ENCODE results near the gene KIF22.
"Not testable (repeated sequence)": the region's sequence is repeated elsewhere in the genome, so short reads cannot be mapped to it uniquely, and the experiment has no call there.

Gene KIF22

DNA sequence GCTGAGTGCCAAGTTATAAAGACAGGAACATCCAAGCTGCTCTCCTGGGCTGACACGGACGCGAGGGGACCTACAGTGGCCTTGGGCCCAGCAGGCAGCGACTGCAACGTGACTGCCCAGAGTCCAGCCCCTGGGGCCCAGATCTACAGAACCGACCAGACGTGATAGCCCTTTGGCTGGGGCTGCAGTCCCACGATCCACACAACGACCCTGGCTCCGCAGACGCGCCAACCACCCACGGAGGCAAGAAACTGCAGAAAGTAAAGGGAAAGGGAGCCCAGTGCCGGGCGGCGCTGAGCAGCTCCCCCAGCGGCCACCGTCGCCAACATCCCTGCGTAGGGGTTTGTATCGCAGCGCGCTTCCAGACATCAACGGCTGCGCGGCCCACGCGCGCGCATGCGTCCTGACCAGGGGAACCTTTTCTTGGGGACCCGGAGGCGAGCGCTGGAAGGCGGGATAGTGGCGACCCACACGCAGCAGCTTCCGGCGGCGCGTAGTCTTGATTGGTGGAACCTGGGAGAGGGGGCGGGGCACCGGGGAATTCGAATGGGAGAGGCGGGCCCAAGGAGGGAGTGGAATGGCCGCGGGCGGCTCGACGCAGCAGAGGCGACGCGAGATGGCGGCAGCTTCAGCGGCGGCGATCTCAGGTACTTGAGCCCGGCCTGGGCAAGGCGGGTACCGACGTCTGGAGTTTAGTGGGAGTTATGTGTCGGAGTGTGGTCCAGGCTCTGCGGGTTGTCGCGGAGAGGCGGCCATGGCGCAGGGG is at the start of gene KIF22:
KIF22 (plus strand) TSS at position 569 of the 766 bp plus-strand sequence; CDS start at position 578, 9 bp downstream.
- DNase-seq: peak; percentile 96

DNA sequence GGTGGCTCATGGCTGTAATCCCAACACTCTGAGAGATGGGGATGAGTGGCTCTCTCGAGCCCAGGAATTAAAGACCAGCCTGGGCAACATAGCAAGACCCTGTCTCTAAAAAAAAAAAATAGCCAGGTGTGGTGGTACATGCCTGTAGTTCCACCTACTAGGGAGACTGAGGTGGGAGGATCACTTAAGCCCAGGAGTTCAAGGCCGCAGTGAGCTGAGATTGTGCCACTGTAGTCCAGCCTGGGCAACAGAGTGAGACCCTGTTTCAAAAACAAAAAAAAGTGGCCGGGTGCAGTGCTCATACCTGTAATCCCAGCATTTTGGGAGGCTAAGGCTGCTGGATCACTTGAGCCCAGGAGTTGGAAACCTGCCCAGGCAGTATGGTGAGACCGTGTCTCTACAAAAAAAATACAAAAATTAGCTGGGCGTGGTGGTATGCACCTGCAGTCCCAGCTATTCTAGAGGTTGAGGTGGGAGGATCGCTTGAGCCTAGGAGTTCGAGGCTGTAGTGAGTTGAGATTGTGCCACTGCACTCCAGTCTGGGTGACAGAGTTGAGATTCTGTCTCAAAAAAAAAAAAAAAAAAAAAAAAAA is 47.8 kb upstream of the KIF22 start:
- DNase-seq: no peak

DNA sequence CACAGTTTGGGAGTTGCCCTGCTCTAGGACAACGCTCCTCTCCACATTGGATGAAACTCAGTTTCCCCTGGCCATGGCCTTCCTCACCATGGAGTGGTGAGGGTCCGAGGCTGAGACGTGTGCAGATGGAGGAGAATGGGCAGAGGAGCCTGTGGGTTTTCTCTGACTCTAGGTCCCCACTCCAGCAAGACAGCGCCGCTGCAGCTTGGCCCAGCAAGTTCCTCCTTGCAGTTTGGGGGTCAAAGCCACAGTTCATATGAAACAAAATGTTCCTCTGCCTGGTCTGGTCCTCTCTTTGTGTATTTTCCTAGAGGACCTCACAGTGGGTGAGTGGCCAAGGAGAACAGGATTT is 47.1 kb upstream of the KIF22 start:
- DNase-seq: no peak

DNA sequence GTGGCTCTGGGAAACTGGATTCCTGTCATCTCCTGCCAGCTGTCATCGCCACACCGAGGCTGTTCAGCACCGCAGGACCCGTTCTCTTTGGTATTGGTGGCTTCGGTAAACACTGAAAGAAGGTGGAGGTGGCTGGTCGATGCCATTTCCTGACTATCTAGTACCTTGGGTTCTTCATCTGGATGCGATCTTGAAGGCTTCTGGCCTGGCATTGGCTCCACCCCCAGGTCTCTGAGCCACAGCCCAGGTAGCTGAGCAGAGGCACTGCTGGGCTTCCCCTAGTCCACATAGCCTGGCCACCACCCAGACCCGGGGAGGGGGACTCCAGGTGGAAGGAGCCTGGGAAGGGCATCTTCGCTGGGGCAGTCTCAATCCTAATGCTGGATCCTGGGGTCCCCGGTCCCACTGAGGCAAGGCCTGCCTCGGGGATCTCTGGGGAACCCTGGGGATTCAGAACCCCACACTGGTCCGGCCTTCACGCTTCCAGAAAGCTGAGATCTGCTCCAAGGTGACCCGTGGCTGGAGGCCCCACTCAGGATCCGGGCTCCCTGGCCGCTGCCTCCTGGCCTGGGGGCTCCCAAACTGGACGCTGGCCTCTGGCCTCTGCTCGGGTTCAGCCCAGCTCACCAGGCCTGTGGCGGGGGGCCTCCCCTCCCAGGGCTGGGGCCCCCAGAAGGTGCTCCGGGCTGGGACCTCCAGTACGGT is 46.6 kb upstream of the KIF22 start:
- no peak for DNase-seq

DNA sequence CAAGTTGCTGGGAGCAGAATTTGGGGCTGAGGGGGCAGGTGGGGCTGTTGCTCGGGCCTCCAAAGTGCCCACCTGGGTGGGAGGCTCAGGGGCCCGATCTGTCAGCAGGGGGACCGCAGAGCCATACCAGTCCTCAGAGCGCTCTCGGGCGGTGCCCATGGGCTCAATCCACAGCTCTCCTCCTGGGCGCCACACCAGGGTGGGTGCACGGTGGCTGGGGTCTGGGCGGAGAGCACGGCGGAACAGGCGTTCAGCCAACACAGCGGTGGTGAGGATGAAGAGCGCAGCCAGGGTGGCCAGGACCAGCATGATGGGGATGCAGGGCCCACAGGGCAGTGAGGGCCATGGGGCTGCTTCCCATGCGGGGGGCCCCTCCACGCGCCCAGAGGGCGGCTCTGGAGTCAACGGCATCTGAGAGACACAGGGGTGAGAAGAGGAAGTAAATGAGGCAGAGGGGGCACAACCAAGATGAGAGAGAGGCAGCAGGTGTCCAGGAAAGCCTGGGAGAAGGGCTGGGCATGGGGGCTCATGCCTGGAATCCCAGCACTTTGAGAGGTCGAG is 45.9 kb upstream of the KIF22 start:
- no peak for DNase-seq

DNA sequence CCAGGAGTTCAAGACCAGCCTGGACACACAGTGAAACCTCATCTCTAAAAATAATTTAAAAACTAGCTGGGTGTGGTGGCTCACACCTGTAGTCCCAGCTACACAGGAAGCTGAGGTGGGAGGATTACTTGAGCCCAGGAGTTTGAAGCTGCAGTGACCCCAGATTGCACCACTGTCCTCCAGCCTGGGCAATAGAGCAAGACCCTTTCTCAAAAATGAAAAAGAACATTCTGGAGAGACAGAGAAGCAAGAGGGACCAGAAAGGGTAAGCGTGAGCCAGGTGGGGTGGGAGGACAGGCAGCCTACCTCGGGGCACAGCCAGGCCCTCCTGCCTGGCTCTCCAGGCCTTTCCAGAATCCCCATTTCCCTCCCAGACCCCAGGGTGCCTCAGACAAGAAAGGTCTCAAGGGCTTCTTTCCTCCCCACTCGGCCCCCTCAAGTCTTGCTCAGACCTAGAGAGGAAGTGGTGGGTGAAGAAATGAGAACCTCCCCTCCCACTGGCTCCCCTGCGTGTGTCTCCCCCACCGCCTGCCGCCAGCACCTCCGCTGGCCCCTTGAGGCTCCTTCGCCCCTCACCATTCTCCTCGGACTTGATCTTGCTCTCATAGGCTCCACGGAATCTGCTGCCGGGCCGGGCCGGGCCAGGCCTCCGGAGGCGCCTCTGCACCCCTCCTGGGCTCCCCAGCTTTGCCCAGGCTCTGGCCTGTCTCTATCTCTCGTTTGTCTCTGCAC is 45.3 kb upstream of the KIF22 start:
- DNase-seq: no peak

DNA sequence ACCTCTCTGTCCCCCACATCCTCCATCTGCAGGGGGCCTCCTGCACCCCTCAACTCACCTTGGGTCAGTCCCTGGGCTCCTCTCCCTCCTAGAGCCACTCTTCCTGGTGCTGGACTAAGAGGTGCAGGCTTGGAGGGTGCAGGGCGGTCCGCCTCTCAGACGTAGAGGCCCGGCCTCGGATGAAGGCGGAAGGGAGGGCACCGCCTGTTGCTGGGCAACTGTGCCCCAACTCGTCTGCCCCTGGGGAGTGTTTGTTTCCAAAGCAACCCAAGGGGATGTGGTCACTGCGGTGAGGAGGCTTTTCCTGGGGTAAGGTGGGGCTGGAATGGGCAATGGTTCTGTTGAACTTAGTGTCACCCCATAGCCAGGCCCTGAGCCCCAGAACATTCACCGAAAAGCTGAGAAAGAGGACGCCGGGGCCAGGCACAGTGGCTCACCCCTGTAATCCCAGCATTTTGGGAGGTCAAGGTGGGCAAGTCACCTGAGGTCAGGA is 44.7 kb upstream of the KIF22 start, which contains the start of gene C16orf54:
C16orf54 (minus strand) TSS at position 138 of the 493 bp plus-strand sequence. CDS start 1,039 bp downstream, outside the sequence.
- no peak for DNase-seq

DNA sequence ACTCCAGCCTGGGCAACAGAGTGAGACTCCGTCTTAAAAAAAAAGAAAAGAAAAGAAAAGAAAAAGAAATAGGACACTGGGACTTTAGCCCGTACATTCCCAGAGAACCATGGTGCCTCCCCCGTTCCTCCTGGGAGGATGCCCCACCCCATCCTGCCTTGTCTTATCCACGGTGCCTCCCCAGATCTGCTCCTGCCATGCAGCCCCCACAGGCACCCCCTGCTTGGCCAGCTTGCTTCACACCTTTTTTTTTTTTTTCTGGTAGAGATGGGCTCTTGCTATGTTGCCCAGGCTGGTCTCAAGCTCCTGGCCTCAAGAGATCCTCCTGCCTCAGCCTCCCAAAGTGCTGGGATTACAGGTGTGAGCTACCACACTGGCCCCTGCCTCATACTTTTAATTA is 44.0 kb upstream of the KIF22 start:
- not testable (repeated sequence) for DNase-seq

DNA sequence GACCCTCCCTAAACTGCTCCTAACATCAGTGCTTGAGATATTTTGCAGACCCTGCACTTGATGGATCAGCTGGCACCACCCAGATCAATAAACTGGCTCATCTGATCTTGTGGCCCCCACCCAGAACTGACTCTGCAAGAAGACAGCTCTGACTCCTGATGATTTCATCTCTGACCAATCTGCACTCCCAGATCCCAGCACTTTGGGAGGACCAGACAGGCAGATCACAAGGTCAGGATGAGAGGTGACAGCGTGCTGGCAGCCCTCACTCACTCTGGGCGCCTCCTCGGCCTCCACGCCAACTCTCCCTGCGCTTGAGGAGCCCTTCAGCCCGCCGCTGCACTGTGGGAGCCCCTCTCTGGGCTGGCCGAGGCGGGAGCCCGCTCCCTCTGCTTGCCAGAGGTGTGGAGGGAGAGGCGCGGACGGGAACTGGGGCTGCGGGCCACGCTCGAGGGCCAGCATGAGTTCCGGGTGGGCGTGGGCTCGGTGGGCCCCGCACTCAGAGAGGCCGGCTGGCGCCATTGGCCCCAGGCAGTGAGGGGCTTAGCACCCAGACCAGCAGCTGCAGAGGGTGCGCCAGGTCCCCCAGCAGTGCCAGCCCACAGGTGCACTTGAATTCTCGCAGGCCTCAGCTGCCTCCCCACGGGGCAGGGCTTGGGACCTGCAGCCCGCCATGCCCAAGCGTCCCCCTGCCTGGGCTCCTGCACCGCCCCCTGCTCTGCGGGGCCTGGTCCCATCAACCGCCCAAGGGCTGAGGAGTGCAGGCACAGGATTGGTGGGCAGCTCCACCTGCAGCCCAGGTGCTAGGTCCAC is 42.4 kb upstream of the KIF22 start:
- no peak for DNase-seq

DNA sequence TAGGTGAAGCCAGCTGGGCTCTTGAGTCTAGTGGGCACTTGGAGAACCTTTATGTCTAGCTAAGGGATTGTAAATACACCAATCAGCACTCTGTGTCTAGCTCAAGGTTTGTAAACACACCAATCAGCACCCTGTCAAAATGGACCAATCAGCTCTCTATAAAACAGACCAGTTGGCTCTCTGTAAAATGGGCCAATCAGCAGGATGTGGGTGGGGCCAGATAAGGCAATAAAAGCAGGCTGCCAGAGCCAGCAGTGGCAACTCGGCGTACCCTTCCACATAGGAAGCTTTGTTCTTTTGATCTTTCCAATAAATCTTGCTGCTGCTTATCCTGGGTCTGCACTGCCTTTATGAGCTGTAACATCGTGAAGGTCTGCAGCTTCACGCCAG is 41.8 kb upstream of the KIF22 start:
- DNase-seq: not testable (repeated sequence)

DNA sequence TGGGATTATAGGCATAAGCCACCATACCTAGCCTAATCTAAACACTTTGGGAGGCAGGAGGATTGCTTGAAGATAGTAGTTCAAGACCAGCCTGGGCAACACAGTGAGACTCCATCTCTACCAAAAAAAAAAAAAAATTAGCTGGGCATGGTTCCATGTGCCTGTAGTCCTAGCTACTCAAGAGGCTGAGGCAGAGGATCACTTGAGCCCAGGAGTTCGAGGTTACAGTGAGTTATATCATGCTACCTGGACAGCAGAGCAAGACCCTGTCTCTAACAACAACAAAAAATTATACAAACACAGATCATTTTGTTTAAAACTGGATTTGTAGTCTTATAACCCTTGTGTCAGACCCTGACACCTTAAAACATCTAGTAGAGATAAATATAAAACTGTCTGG is 37.0 kb upstream of the KIF22 start:
- DNase-seq: no peak

DNA sequence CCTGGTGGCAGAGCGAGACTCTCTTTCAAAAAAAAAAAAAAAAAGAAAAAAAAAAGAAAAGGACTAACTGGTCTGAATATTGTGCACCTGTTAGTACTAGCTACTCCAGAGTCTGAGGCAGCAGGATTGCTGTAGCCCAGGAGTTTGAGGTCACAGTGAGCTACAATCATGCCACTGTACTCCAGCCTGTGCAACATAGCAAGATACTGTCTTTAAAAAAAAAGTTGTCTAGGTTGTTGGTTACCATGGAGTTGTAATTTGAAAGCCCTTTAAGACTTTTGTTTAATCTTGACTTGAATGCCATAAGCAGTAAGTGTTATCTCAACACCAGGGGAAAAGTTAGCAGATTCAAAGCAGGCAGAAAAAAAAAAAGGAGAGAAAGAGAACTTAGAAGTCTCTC is 33.9 kb upstream of the KIF22 start:
- no peak for DNase-seq

DNA sequence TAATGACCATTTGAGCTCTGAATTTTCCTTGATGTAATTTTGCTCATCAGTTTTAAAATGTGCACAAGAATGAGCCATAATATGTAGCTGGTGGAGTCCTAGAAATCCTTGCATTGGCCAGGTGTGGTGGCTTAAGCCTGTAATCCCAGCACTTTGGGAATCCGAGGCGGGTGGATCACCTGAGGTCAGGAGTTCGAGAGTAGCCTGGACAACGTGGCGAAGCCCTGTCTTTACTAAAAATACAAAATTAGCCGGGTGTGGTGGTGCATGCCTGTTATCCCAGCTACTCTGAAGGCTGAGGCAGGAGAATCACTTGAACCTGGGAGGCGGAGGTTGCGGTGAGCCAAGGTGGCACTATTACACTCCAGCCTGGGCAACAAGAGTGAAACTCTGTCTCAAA is 33.5 kb upstream of the KIF22 start:
- not testable (repeated sequence) for DNase-seq

DNA sequence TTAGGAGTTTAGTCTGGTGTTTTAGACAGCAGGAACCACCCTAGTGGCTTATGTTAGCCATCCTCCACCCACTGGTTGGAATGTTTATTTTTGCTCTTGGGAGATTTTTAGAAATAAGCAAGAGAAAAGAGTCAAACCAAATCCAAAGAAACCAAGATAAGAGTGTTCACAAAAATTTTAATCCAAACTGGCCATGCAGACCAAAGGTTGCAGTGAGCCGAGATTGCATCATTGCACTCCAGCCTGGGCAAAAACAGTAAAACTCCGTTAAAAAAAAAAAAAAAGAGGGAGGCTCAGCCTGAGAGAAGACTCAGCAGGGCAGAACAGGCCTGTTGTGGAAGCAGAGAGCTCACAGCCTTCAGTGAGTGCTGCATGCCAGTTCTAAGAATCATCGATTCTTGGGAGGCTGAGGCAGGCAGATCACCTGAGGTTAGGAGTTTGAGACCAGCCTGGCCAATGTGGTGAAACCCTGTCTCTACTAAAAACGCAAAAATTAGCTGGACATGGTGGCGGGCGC is 32.5 kb upstream of the KIF22 start:
- no peak for DNase-seq

DNA sequence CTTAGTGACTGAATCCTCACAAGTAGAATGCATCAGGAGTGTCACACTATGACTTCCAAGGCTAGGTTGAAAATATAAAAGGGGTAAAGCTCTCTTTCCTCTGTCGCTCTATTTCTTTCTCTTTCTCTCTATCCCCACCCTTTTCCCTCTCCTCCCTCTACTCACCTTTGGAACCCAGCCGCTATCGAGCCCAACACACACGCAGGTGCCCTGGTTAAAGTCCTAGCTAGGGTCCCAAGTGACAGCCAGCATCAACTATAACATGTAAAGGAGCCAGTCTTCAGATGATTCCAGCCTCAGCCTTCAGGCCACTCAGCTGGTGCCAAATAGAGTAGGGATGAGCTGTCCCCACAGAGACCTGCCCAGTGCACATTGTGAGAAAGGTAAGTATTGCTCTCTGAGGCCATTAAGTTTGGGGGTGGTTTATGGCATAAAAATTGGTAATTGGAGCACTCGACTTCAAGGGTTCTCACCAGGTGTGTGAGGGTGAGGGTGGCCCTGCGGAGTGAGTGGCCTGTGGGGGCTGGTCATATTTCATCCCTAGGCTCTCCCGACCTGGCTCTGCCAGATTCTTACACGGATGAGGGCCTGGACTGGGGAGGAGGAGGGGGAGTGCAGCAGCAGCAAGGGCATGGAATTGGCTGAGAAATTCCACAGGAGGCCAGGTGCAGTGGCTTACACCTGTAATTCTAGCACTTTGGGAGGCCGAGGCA is 29.8 kb upstream of the KIF22 start:
- DNase-seq: no peak

DNA sequence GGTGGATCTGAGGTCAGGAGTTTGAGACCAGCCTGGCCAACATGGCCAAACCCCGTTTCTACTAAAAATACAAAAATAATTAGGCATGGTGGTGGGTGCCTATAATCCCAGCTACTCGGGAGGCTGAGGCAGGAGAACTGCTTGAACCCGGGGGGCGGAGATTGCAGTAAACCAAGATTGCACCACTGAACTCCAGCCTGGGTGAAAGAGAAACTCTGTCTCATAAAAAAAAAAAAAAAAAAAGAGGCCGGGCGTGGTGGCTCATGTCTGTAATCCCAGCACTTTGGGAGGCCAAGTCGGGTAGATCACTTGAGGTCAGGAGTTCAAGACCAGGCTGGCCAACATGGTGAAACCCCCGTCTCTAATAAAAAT is 29.3 kb upstream of the KIF22 start:
- not testable (repeated sequence) for DNase-seq

DNA sequence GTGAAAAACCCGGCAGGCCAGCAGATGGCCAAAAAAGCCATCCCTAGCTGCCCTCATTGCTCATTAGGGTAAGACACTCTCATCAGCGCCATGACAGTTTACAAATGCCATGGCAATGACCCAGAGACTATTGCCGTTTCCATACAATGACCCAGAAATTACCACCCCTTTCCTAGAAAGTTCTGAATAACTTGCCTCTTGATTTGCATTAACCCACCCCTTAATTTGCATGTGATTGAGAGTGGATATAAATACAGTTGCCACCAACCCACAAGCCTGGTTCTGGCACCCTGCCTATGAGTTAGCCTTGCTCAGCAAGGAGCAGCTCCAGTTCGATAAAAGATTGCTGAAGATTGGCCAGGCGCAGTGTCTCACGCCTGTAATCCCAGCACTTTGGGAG is 28.7 kb upstream of the KIF22 start:
- DNase-seq: peak; percentile 40

DNA sequence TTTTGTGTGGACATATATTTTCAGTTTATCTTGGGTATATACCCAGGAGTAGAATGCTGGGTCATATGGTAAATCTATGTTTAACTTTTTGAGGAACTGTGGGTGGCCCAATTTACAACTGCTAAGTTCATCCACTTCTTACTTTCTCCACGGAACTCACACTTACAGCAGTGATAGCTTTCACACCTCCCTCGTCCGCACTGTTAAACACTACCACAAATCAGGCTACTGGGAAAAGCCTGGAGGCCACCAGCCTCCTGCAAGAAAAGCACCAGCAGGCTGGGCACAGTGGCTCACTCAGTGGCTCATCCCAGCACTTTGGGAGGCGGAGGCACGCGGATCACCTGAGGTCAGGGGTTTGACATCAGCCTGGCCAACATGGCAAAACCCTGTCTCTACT is 27.2 kb upstream of the KIF22 start:
- no peak for DNase-seq

DNA sequence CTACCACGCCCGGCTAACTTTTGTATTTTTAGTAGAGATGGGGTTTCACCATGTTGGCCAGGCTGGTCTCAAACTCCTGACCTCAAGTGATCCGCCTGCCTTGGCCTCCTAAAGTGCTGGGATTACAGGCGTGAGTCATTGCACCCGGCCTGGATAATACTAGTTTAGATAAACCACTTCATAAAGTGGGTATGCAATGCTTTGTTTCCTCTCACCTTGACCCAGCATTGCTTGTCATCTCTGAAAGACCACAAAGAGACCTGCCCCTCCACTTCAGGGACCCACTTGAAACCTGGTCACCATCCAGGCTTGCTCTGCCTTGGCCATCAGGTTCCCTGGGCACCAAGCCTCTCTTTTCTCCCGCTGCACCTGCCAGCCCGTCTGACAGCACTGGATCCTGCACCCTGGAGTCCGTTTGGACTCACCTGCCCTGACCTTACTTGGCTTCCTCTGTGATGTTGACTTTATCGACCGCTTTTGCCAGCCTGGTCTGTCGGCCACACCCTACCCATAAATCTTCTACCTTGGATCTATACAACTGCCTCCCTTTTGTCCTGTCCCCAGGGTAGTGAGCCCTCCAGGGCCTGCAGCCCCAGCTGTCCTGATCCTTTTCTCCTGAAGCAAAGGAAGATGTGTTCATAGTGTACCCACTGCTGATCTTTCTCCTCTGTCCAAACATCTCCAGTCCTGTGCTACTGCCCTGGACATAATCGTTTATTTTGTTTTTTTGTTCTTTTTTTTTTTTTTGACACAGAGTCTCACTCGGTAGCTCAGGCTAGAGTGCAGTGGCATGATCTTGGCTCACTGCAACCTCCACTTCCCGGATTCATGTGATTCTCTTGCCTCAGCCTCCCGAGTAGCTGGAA is 25.2 kb upstream of the KIF22 start:
- peak; percentile 45 for DNase-seq

DNA sequence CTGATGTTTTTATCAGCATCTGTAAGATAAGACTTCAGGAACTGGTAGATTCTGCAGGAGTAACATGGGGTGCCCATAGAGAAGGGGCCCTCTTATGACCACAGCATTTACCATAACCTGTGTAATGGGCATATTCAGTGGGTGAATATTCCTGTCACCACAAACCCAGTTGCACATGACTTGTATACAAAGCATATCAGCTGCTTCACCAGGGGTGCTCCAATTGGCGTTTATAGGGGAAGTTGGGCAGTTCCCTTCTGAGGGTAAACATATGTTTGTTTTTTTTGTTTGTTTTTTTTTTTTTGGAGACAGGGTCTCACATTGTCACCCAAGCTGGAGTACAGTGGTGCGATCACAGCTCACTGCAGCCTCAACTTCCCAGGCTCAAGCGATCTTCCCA is 24.0 kb upstream of the KIF22 start:
- DNase-seq: no peak

Measured in NCI-H526 treated with DMSO at 0.1 percent for 48 hours (cell line).